Mucosa of descending colon (tissue), 3 donors: ENCODE measurements around the gene MCFD2. TPM values are rescaled to one million over a fixed set of nuclear protein-coding genes. Genes with fewer than 3 reads are reported as not detected.

Experiments used
- ATAC-seq: fragments of 200-7000 bp; cut with Tn5 transposase; one replicate; pipeline ENCODE4 v1.9.1; 2020; ENCODE audit warnings: mild to moderate bottlenecking, moderate library complexity
- DNase-seq, 3 donors: peaks; one replicate each; pipeline ENCODE4 v3.0.0-alpha.2; 2020
- H3K36me3 ChIP-seq: fragments of 200-600 bp; one replicate; pipeline ENCODE4 v1.8.0; 2021; ENCODE audit warnings: low read depth, mild to moderate bottlenecking
- H3K4me1 ChIP-seq: fragments of 200-600 bp; one replicate; pipeline ENCODE4 v1.8.0; 2021; ENCODE audit warnings: low read depth, mild to moderate bottlenecking
- H3K4me3 ChIP-seq: fragments of 200-600 bp; one replicate; pipeline ENCODE4 v1.8.0; 2021; ENCODE audit warnings: mild to moderate bottlenecking
- H3K9me3 ChIP-seq: fragments of 200-600 bp; one replicate; pipeline ENCODE4 v1.8.0; 2021; ENCODE audit warnings: mild to moderate bottlenecking
- intact Hi-C, 2 donors: fragments of 100-400 bp; cut with DNase I in 1 of 2; cut with micrococcal nuclease in 1 of 2; formaldehyde crosslinking; loops; one replicate each; pipeline versions ENCODE4 v1.11.0 to v1.11.1; 2022; cut with DNase I, micrococcal nuclease
- total RNA-seq, 3 donors: library from RNA; stranded (reverse); fragmentation: NEBNext Ultra II Directional in 2 of 3; extraction: Animal tissue kit (Norgen Biotek cat#: 25700) in 2 of 3; gene quantifications; one replicate each; pipeline versions ENCODE4 v1.2.1 to v1.2.4, GENCODE V29; 2021 to 2023
- TF ChIP-seq, protein P1 (sequence below): fragments of 200-600 bp; IDR thresholded peaks from one replicate; pipeline ENCODE4 v1.8.0; 2022; ENCODE audit warnings: antibody characterized with exemption, mild to moderate bottlenecking
- donor health status: DM: no; HTN: no; CAD: no; lungs with moderate emphysema.
- donor health status: DM: no; HTN: no; CAD: no.
- donor health status: DM: no; HTN: yes; CAD: no.

The MCFD2 gene
- total RNA-seq, 3 donors from 2014 or later, result 34.7 to 77.3 (median 49.5) TPM

DNA sequence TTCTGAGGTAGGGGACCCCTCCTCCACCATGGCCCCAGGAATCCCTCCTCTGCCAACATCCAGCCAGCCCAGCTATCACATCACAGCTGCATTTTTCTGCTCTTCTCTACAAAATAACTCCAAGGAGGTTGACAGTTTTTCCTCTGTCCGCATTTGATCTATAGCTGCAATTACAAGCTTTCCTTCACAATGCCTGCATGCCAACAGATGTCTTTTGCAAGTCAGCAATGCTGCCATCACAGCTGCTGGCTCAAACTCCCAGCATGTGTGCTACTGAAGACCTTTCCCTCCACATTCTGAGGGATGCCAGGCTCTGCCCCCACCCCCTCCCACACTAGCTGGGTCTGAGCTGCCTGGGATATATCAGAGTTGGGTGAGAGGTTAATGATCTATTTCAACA lies 51.7 kb downstream of the MCFD2 start:
- H3K9me3 ChIP-seq, result peaks cover 9% of the 10 kb centered on the region
- intact Hi-C loops, result no loop called here
- H3K4me1 ChIP-seq, result peaks cover 15% of the 10 kb centered on the region
- no peaks in the 10 kb centered on the region for H3K36me3 ChIP-seq
- ATAC-seq, result no peak
- TF ChIP-seq, protein P1, sequence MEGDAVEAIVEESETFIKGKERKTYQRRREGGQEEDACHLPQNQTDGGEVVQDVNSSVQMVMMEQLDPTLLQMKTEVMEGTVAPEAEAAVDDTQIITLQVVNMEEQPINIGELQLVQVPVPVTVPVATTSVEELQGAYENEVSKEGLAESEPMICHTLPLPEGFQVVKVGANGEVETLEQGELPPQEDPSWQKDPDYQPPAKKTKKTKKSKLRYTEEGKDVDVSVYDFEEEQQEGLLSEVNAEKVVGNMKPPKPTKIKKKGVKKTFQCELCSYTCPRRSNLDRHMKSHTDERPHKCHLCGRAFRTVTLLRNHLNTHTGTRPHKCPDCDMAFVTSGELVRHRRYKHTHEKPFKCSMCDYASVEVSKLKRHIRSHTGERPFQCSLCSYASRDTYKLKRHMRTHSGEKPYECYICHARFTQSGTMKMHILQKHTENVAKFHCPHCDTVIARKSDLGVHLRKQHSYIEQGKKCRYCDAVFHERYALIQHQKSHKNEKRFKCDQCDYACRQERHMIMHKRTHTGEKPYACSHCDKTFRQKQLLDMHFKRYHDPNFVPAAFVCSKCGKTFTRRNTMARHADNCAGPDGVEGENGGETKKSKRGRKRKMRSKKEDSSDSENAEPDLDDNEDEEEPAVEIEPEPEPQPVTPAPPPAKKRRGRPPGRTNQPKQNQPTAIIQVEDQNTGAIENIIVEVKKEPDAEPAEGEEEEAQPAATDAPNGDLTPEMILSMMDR, result no peak
- H3K4me3 ChIP-seq, result no peak overlapping the region
- DNase-seq, result no peak

DNA sequence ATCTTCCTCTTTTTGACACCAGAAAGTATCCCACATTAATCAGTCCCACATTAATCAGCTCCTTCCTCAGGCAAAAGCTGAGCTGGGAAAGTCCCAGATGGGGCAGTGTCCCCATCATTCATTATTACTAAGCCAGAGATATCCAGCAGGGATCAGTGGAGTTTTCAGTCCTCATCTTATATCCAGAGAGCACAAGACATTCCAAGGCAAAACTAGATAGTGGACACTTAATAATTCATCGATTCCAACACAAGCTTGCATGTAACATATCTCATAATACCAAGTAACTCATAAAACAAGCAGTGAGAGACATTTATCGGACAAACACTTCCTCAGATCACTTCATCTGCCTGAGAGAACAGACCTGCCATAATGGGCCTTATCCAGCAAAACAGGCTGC lies 53.1 kb downstream of the MCFD2 start:
- intact Hi-C loops, result no loop called here
- Histone ChIP-seq H3K4me1 (peaks cover 15% of the 10 kb centered on the region), H3K9me3 (peaks cover 9% of the 10 kb centered on the region), H3K4me3 (no peak overlapping the region), H3K36me3 (no peaks in the 10 kb centered on the region)
- DNase-seq (no peak), ATAC-seq (no peak)
- TF ChIP-seq, protein P1, result no peak

DNA sequence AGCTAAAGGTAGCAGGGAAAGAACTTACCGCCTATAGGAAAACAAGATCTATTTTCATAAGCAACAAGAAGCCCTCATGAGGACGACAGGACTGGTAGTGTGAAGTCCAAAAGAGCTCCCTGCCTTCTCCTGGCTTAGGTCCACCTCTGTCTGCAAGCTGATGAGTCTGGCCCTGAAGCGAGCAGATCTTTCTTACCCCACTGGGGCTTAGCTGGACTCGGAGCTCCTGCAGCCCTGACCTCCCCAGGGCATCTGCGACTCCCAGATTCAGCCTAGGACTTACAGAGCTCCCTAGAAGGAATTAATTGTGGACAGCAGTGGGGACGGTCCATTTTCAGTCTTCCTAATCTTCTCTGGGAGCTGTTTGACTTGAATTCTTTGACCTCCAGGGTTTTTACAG lies 53.7 kb downstream of the MCFD2 start:
- Histone ChIP-seq H3K36me3 (no peaks in the 10 kb centered on the region), H3K4me3 (no peak overlapping the region), H3K4me1 (peaks cover 15% of the 10 kb centered on the region), H3K9me3 (peaks cover 9% of the 10 kb centered on the region)
- intact Hi-C loops, result no loop called here
- DNase-seq, result no peak
- ATAC-seq, result no peak
- TF ChIP-seq, protein P1, result no peak

DNA sequence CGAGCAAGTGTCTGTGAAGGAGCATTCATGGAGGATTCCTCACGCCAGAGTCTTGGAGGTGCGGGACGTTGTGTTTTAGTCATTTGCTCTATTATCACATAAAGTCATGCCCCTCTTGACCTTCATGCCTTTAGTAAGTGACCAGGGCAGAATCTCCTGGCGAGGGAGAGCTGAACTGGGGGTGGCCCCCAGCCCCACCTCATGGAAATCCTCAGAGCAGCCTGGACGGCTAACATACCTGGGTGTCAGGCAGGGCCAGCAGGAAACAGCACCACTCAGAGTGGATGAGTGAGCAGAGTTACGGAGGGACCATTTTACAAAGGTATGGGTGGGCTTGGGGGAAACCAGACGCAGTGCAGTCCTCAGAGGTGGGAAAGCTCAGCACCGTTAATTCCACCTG lies 56.1 kb downstream of the MCFD2 start:
- intact Hi-C loops, result no loop called here

DNA sequence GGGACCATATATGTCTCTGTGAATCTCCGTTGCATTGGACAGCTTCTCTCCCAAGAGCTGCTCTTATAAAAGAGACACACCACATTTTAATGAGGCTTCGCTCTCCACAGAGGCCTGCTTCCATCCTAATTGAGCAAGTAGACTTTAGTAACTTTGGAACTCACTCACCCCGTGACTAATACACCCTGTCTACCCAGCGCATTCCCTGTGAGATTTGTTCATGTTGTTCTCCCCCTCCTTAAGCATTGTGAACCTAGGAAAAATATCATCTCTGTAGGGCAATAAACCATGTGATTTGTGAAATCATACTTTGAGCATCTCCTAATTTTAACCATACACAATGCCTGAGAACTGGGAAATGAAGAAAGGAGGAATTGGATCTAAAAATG lies 56.9 kb downstream of the MCFD2 start:
- no peak for ATAC-seq
- Histone ChIP-seq H3K4me1 (no peaks in the 10 kb centered on the region), H3K4me3 (no peak overlapping the region), H3K36me3 (no peaks in the 10 kb centered on the region), H3K9me3 (no peaks in the 10 kb centered on the region)
- TF ChIP-seq, protein P1, result no peak
- no peak for DNase-seq
- intact Hi-C loops, result no loop called here

More for the DNA sequence above, 56.1 kb downstream of the MCFD2 start:
- peaks cover 1% of the 10 kb centered on the region for H3K9me3 ChIP-seq
- no peak for DNase-seq
- H3K4me3 ChIP-seq, result no peak overlapping the region
- TF ChIP-seq, protein P1, result no peak
- H3K36me3 ChIP-seq, result no peaks in the 10 kb centered on the region
- no peaks in the 10 kb centered on the region for H3K4me1 ChIP-seq
- no peak for ATAC-seq
